Bone marrow (tissue), 2 donors: ENCODE results near the gene HDAC11.
"Not testable (repeated sequence)": the region's sequence is repeated elsewhere in the genome, so short reads cannot be mapped to it uniquely, and the experiment has no call there.

Experiments used
- DNase-seq, 2 donors: peaks; one replicate each; lab custom pipeline; 2025; lab: John Stamatoyannopoulos, UW

HDAC11 gene

GRCh38 chr3:13493867-13494441, 13.8 kb downstream of the HDAC11 start:
- no peak for DNase-seq

- no peak for DNase-seq
Measured at GRCh38 chr3:13494463-13495350, 14.6 kb downstream of the HDAC11 start.

- peak in 1 of 2 donors; percentile 14 for DNase-seq
Measured at GRCh38 chr3:13495351-13495813, 15.3 kb downstream of the HDAC11 start.

GRCh38 chr3:13495921-13496723, 16.0 kb downstream of the HDAC11 start:
- DNase-seq, result peak; percentile 23 to 64

- no peak for DNase-seq
Measured at GRCh38 chr3:13496879-13497278, 16.8 kb downstream of the HDAC11 start.

GRCh38 chr3:13497386-13497785, 17.3 kb downstream of the HDAC11 start:
- DNase-seq, result no peak

GRCh38 chr3:13498354-13499060, 18.4 kb downstream of the HDAC11 start:
- DNase-seq, result no peak

- DNase-seq, result not testable (repeated sequence)
Measured at GRCh38 chr3:13499246-13499645, 19.1 kb downstream of the HDAC11 start.

- no peak for DNase-seq
Measured at GRCh38 chr3:13500133-13500885, 20.2 kb downstream of the HDAC11 start.

- DNase-seq, result no peak
Measured at GRCh38 chr3:13501056-13501455, 20.9 kb downstream of the HDAC11 start.

GRCh38 chr3:13501521-13501920, 21.4 kb downstream of the HDAC11 start:
- DNase-seq, result no peak

GRCh38 chr3:13501958-13502790, 22.1 kb downstream of the HDAC11 start:
- DNase-seq, result no peak

- DNase-seq, result no peak
Measured at GRCh38 chr3:13502791-13503060, 22.6 kb downstream of the HDAC11 start.

- no peak for DNase-seq
Measured at GRCh38 chr3:13504161-13504831, 24.2 kb downstream of the HDAC11 start.

- no peak for DNase-seq
Measured at GRCh38 chr3:13505147-13506130, 25.3 kb downstream of the HDAC11 start.

GRCh38 chr3:13506239-13506638, 26.1 kb downstream of the HDAC11 start:
- no peak for DNase-seq

- no peak for DNase-seq
Measured at GRCh38 chr3:13506680-13507079, 26.6 kb downstream of the HDAC11 start.

GRCh38 chr3:13507247-13507569, 27.1 kb downstream of the HDAC11 start:
- DNase-seq, result no peak
